Loucy (cell line): ENCODE data around the gene TFG.

Experiments used
- H2AFZ ChIP-seq: fragments of 200-600 bp; sonication (generic); 2 replicates; pipeline ENCODE4 v1.6.0; 2016; ENCODE audit warnings: antibody characterized with exemption, mild to moderate bottlenecking, low read length, moderate library complexity
- H3F3A ChIP-seq: fragments of 200-600 bp; 2 replicates; pipeline ENCODE4 v1.6.0; 2016; ENCODE audit warnings: antibody characterized with exemption, low read depth, mild to moderate bottlenecking
- H3K27me3 ChIP-seq: fragments of 200-600 bp; sonication (generic); 2 replicates; pipeline ENCODE4 v1.6.1; 2014; ENCODE audit warnings: low read length, mild to moderate bottlenecking; ENCODE audit not compliant: insufficient read depth, poor library complexity, severe bottlenecking
- H3K36me3 ChIP-seq: fragments of 200-600 bp; sonication (generic); 2 replicates; pipeline ENCODE4 v1.6.1; 2016; ENCODE audit warnings: low read length; ENCODE audit not compliant: insufficient read depth
- H3K4me1 ChIP-seq: fragments of 200-600 bp; sonication (generic); 2 replicates; pipeline ENCODE4 v1.5.1; 2014; ENCODE audit warnings: low read length, mild to moderate bottlenecking; ENCODE audit not compliant: insufficient read depth, poor library complexity, severe bottlenecking
- H3K4me2 ChIP-seq: fragments of 200-600 bp; sonication (generic); 2 replicates; pipeline ENCODE4 v1.6.0; 2014; ENCODE audit warnings: antibody characterized with exemption, low read length, low read depth, mild to moderate bottlenecking; ENCODE audit not compliant: poor library complexity, severe bottlenecking
- H3K4me3 ChIP-seq: fragments of 200-600 bp; sonication (generic); 2 replicates; pipeline ENCODE4 v1.5.1; 2014; ENCODE audit warnings: low read length, mild to moderate bottlenecking, mixed read lengths; ENCODE audit not compliant: poor library complexity, severe bottlenecking
- H3K79me2 ChIP-seq: fragments of 200-600 bp; sonication (generic); 2 replicates; pipeline ENCODE4 v1.6.1; 2014; ENCODE audit warnings: low read length; ENCODE audit not compliant: insufficient read depth
- H3K9ac ChIP-seq: fragments of 200-600 bp; sonication (generic); 2 replicates; pipeline ENCODE4 v1.6.0; 2014; ENCODE audit warnings: mild to moderate bottlenecking, low read depth, low read length, moderate library complexity; ENCODE audit not compliant: poor library complexity, severe bottlenecking
- H3K9me2 ChIP-seq: fragments of 200-600 bp; sonication (generic); replicated peaks from 2 replicates; pipeline ENCODE4 v1.6.1; 2016; ENCODE audit warnings: low read depth, low read length, mixed read lengths
- H3K9me3 ChIP-seq: fragments of 200-600 bp; sonication (generic); 2 replicates; pipeline ENCODE4 v1.6.1; 2014; ENCODE audit warnings: mild to moderate bottlenecking, antibody characterized with exemption, low read length, low read depth; ENCODE audit not compliant: insufficient read depth
- H4K20me1 ChIP-seq: fragments of 200-600 bp; sonication (generic); 2 replicates; pipeline ENCODE4 v1.6.0; 2014; ENCODE audit warnings: antibody characterized with exemption, low read length, mild to moderate bottlenecking; ENCODE audit not compliant: insufficient read depth, poor library complexity, severe bottlenecking
- EZH2phosphoT487 ChIP-seq: fragments of 200-600 bp; IDR thresholded peaks from 2 replicates; pipeline ENCODE4 v1.6.1; 2018; ENCODE audit warnings: antibody characterized with exemption, mild to moderate bottlenecking, moderate library complexity, borderline replicate concordance
- TF ChIP-seq, protein P1 (sequence below): fragments of 200-600 bp; sonication (generic); conservative IDR thresholded peaks from 2 replicates; pipeline ENCODE4 v1.5.1; 2014; ENCODE audit warnings: mild to moderate bottlenecking, antibody characterized with exemption, low read length

Gene TFG

DNA sequence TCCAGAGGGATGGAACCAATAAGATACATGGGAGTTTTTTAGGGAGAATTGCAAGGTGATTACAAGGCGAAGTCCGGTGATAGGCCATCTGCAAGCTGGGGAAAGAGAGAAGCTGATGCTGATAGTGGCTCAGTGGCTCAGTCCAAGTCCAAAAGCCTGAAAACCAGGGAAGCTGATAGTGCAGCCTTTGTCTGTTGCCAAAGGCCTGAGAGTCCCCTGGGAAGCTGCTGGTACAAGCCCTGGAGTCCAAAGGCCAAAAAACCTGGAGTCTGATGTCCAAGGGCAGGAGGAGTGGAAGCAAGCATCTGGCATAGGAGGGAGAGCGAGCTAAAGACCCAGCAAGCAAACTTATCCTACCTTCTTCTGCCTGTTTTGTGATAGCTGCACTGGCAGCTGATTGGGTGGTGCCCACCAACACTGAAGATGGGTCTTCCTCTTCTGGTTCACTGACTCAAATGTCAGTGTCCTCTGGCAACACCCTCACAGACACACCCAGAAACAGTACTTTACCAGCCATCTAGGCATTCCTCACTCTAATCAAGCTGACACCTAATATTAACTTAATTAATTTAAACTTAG is 16.7 kb downstream of the TFG start:
- Histone ChIP-seq H3K9ac (no peak overlapping the region), H4K20me1 (peaks cover 32% of the 10 kb centered on the region), H3K4me1 (no peaks in the 10 kb centered on the region), H3K36me3 (peaks cover 79% of the 10 kb centered on the region), H2AFZ (no peak overlapping the region), H3K9me3 (no peaks in the 10 kb centered on the region; the same call in 1 of the 2 replicates), H3F3A (no peaks in the 10 kb centered on the region), H3K4me2 (no peak overlapping the region), H3K27me3 (no peaks in the 10 kb centered on the region), H3K79me2 (peaks cover 39% of the 10 kb centered on the region; the same call in 1 of the 2 replicates), H3K4me3 (no peak overlapping the region), H3K9me2 (no peaks in the 10 kb centered on the region)
- TF ChIP-seq, protein P1, sequence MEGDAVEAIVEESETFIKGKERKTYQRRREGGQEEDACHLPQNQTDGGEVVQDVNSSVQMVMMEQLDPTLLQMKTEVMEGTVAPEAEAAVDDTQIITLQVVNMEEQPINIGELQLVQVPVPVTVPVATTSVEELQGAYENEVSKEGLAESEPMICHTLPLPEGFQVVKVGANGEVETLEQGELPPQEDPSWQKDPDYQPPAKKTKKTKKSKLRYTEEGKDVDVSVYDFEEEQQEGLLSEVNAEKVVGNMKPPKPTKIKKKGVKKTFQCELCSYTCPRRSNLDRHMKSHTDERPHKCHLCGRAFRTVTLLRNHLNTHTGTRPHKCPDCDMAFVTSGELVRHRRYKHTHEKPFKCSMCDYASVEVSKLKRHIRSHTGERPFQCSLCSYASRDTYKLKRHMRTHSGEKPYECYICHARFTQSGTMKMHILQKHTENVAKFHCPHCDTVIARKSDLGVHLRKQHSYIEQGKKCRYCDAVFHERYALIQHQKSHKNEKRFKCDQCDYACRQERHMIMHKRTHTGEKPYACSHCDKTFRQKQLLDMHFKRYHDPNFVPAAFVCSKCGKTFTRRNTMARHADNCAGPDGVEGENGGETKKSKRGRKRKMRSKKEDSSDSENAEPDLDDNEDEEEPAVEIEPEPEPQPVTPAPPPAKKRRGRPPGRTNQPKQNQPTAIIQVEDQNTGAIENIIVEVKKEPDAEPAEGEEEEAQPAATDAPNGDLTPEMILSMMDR = no peak
- TF ChIP-seq EZH2phosphoT487 = no peak

DNA sequence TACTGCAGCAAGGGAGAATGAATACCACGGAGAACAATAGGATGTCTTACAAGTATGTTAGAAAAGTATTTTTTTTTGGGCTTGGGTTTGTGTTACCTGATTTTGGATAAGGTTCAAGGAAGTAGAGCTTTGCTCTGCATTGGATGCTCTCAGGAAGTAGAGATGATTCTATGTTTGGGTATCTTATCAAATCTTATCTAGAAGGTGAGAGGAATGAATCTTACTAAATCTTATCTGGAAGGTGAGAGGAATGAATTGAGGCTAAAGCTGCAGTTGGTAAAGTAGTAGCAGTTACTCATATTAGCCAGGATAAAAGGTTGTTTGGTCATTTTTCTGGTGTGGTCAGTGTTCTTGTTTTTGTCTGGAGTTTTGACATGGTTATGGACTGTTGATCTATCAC is 17.4 kb downstream of the TFG start:
- H3K27me3 ChIP-seq = no peaks in the 10 kb centered on the region
- no peaks in the 10 kb centered on the region for H3K9me2 ChIP-seq
- H2AFZ ChIP-seq = no peak overlapping the region
- peaks cover 33% of the 10 kb centered on the region; the same call in 1 of the 2 replicates for H3K79me2 ChIP-seq
- no peak overlapping the region for H3K4me2 ChIP-seq
- peaks cover 79% of the 10 kb centered on the region for H3K36me3 ChIP-seq
- H3K9ac ChIP-seq = no peak overlapping the region
- no peak overlapping the region for H3K4me3 ChIP-seq
- no peaks in the 10 kb centered on the region; the same call in 1 of the 2 replicates for H3K9me3 ChIP-seq
- no peaks in the 10 kb centered on the region for H3K4me1 ChIP-seq
- no peaks in the 10 kb centered on the region for H3F3A ChIP-seq
- TF ChIP-seq, protein P1 = no peak
- no peak for TF ChIP-seq EZH2phosphoT487
- peaks cover 26% of the 10 kb centered on the region for H4K20me1 ChIP-seq

DNA sequence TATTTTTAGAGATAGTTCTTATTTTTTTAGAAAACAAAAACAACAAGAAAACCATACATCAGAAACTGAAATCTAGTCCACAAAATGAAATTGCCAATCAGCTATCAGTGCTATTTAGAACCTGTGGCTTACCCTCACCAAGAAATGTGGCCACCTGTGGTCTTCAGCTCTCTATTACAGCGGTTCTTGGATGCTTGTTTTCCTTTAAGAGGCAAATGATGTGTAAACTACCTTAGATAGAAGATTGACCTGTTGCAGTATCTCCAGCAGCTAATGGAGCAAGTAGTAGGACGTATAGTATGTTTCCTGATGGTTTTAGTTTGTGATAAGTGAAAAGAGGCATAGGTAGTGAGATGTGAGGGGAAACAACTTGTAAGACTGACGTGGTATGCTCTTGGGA is 21.2 kb downstream of the TFG start:
- no peak overlapping the region for H3K4me2 ChIP-seq
- peaks cover 85% of the 10 kb centered on the region for H3K36me3 ChIP-seq
- H3K4me3 ChIP-seq = no peak overlapping the region

More for the DNA sequence above, 21.2 kb downstream of the TFG start:
- Histone ChIP-seq H3K27me3 (no peaks in the 10 kb centered on the region), H4K20me1 (peaks cover 26% of the 10 kb centered on the region), H3K79me2 (peaks cover 44% of the 10 kb centered on the region), H2AFZ (no peak overlapping the region), H3K9me3 (no peaks in the 10 kb centered on the region), H3F3A (no peaks in the 10 kb centered on the region), H3K9ac (no peak overlapping the region), H3K9me2 (no peaks in the 10 kb centered on the region), H3K4me1 (no peaks in the 10 kb centered on the region)
- no peak for TF ChIP-seq EZH2phosphoT487
- TF ChIP-seq, protein P1 = no peak
